IPS-NIHi7 (cell line): Measurements from ENCODE around the gene LGALS13.

ENCODE experiments used
- DNase-seq: peaks from one replicate; pipeline ENCODE4 v3.0.0; 2012; ENCODE audit warnings: mixed read lengths; ENCODE audit errors: extremely low spot score

LGALS13 gene

GRCh38 chr19:39602224-39602623, at the start of gene LGALS13:
TSS of gene LGALS13 (plus strand) at chr19:39602524. CDS start at chr19:39602569, 45 bp downstream.
- no peak for DNase-seq

GRCh38 chr19:39553082-39553652, 49.2 kb upstream of the LGALS13 start:
- DNase-seq: no peak

- DNase-seq: no peak
These were observed 47.5 kb upstream of the LGALS13 start for GRCh38 chr19:39554701-39555311.

- DNase-seq: no peak
These were observed 46.4 kb upstream of the LGALS13 start for GRCh38 chr19:39555883-39556282.

- no peak for DNase-seq
These were observed 44.3 kb upstream of the LGALS13 start for GRCh38 chr19:39557811-39558623.

GRCh38 chr19:39558624-39559117, 43.7 kb upstream of the LGALS13 start:
- no peak for DNase-seq

GRCh38 chr19:39563408-39563807, 38.9 kb upstream of the LGALS13 start:
- DNase-seq: no peak

- DNase-seq: no peak
These were observed 36.3 kb upstream of the LGALS13 start for GRCh38 chr19:39566064-39566463.

- DNase-seq: no peak
These were observed 33.7 kb upstream of the LGALS13 start for GRCh38 chr19:39568604-39569003.

GRCh38 chr19:39582442-39582841, 19.9 kb upstream of the LGALS13 start:
- no peak for DNase-seq

GRCh38 chr19:39582891-39583625, 19.3 kb upstream of the LGALS13 start:
- DNase-seq: no peak

GRCh38 chr19:39587496-39587895, 14.8 kb upstream of the LGALS13 start:
- DNase-seq: no peak

- no peak for DNase-seq
These were observed 14.3 kb upstream of the LGALS13 start for GRCh38 chr19:39588066-39588465.

- DNase-seq: peak; percentile 45
These were observed 12.1 kb upstream of the LGALS13 start for GRCh38 chr19:39590265-39590664.

GRCh38 chr19:39592381-39592780, 9.9 kb upstream of the LGALS13 start:
- DNase-seq: no peak

- no peak for DNase-seq
These were observed 6.4 kb upstream of the LGALS13 start for GRCh38 chr19:39595950-39596349.

- DNase-seq: no peak
These were observed 5.4 kb upstream of the LGALS13 start for GRCh38 chr19:39596911-39597310.

- DNase-seq: peak; percentile 62
These were observed 3.2 kb upstream of the LGALS13 start for GRCh38 chr19:39599116-39599515.

- DNase-seq: no peak
These were observed 1.5 kb downstream of the LGALS13 start for GRCh38 chr19:39603825-39604224.

- DNase-seq: no peak
These were observed 4.7 kb downstream of the LGALS13 start for GRCh38 chr19:39607021-39607420.

GRCh38 chr19:39607561-39607960, 5.2 kb downstream of the LGALS13 start:
- no peak for DNase-seq

- no peak for DNase-seq
These were observed 11.3 kb downstream of the LGALS13 start for GRCh38 chr19:39613597-39613996.
